Measurements from ENCODE around the gene RALGAPA2. TPM values are rescaled to one million over a fixed set of nuclear protein-coding genes. Genes with fewer than 3 reads are reported as not detected.
"Not testable (repeated sequence)": the region's sequence is repeated elsewhere in the genome, so short reads cannot be mapped to it uniquely, and the experiment has no call there.

Gene RALGAPA2
- total RNA-seq, 4 donors from 2014 or later, result 20.5 to 42.9 (median 29.6) TPM

- WGBS, 2 donors, result 86 to 91% methylated on average over 2 of the region's 2 CpGs
- TF ChIP-seq POLR2A (IDR thresholded peaks at IDR 0.05) (no peak), EP300 (IDR thresholded peaks at IDR 0.05) (no peak), CTCF (IDR thresholded peaks at IDR 0.05) (no peak)
- DNase-seq (ENCODE audit: low spot score in 2 of 2), result no peak
- Histone ChIP-seq H3K4me3 (no peak overlapping the region), H3K9me3 (no peaks in the 10 kb centered on the region), H3K27me3 (no peaks in the 10 kb centered on the region), H3K27ac (no peak overlapping the region), H3K36me3 (peaks cover 0 to 25% (median 2%) of the 10 kb centered on the region in 3 donors), H3K4me1 (no peaks in the 10 kb centered on the region)
These were observed 164.6 kb downstream of the RALGAPA2 start for GRCh38 chr20:20547876-20548266.

GRCh38 chr20:20547221-20547875 is 165.1 kb downstream of the RALGAPA2 start:
- Histone ChIP-seq H3K4me3 (no peak overlapping the region), H3K9me3 (no peaks in the 10 kb centered on the region), H3K36me3 (peaks cover 0 to 25% (median 2%) of the 10 kb centered on the region in 3 donors), H3K27ac (no peak overlapping the region), H3K27me3 (no peaks in the 10 kb centered on the region), H3K4me1 (no peaks in the 10 kb centered on the region)
- DNase-seq (ENCODE audit: low spot score in 2 of 2), result no peak
- TF ChIP-seq EP300 (IDR thresholded peaks at IDR 0.05), result no peak
- no peak for TF ChIP-seq CTCF (IDR thresholded peaks at IDR 0.05)
- TF ChIP-seq POLR2A (IDR thresholded peaks at IDR 0.05), result no peak
- WGBS, 2 donors, result 84 to 93% methylated on average over 5 of the region's 5 CpGs

- Histone ChIP-seq H3K36me3 (peaks cover 0 to 25% (median 2%) of the 10 kb centered on the region in 3 donors), H3K27ac (no peak overlapping the region), H3K27me3 (no peaks in the 10 kb centered on the region), H3K9me3 (no peaks in the 10 kb centered on the region), H3K4me1 (no peaks in the 10 kb centered on the region), H3K4me3 (no peak overlapping the region)
- no peak for TF ChIP-seq EP300 (IDR thresholded peaks at IDR 0.05)
- TF ChIP-seq CTCF (IDR thresholded peaks at IDR 0.05), result no peak
- TF ChIP-seq POLR2A (IDR thresholded peaks at IDR 0.05), result no peak
- WGBS, 2 donors, result 89 to 91% methylated on average over 6 of the region's 6 CpGs
- DNase-seq (ENCODE audit: low spot score in 2 of 2), result no peak
These were observed 166.0 kb downstream of the RALGAPA2 start for GRCh38 chr20:20546402-20546801.

- DNase-seq (ENCODE audit: low spot score in 2 of 2); H3K9me3 ChIP-seq; H3K4me1 ChIP-seq; H3K4me3 ChIP-seq; H3K27me3 ChIP-seq; H3K27ac ChIP-seq: not testable (repeated sequence)
- WGBS, 2 donors, result 96% methylated on average over 7 of the region's 7 CpGs
- H3K36me3 ChIP-seq, result peaks cover 0 to 25% (median 2%) of the 10 kb centered on the region in 3 donors
These were observed 169.1 kb downstream of the RALGAPA2 start for GRCh38 chr20:20543348-20543747.

GRCh38 chr20:20536240-20536933 is 176.1 kb downstream of the RALGAPA2 start:
- no peaks in the 10 kb centered on the region for H3K4me1 ChIP-seq
- no peaks in the 10 kb centered on the region for H3K9me3 ChIP-seq
- DNase-seq (ENCODE audit: low spot score in 2 of 2), result no peak
- peaks cover 0 to 6% (median under 1%) of the 10 kb centered on the region in 3 donors for H3K36me3 ChIP-seq
- no peak overlapping the region for H3K27ac ChIP-seq
- no peaks in the 10 kb centered on the region for H3K27me3 ChIP-seq
- WGBS, 2 donors, result 82 to 83% methylated on average over 6 of the region's 6 CpGs
- no peak overlapping the region for H3K4me3 ChIP-seq
- TF ChIP-seq CTCF (IDR thresholded peaks at IDR 0.05) (no peak), EP300 (IDR thresholded peaks at IDR 0.05) (no peak), POLR2A (IDR thresholded peaks at IDR 0.05) (no peak)

Data from tibial nerve (tissue), 4 donors.